K562 (cell line): Measurements from ENCODE around the gene OSM. TPM values are rescaled to one million over a fixed set of nuclear protein-coding genes. Genes with fewer than 3 reads are reported as not detected.
A peak's percentile ranks its signal among the peaks of the same experiment; 100 is the strongest.

Source experiments
- ATAC-seq: fragments of 200-7000 bp; cut with Tn5 transposase; 3 replicates; pipeline ENCODE4 v1.9.1; 2020; ENCODE audit warnings: moderate library complexity
- BruUV-seq: library from RNA; stranded (reverse); fragments of 400-500 nt; replicated peaks from 2 replicates; lab custom pipeline; 2021; lab: Mats Ljungman, UMichigan
- CTCF ChIA-PET: fragments of 300-600 bp; formaldehyde crosslinking; extraction: SDS; loops from one replicate; lab custom pipeline; 2021; ENCODE audit warnings: low intra/inter-chr PET ratio; lab: Yijun Ruan, JAX
- POLR2A ChIA-PET: fragments of 300-600, 350-650 bp; sonication (Branson Sonifier 250); formaldehyde crosslinking; extraction: SDS; loops from one replicate; lab custom pipeline; 2021; ENCODE audit warnings: antibody characterized with exemption, inconsistent platforms; lab: Yijun Ruan, JAX
- DNase-seq, 4 experiments: peaks; one replicate each; pipeline versions ENCODE4 v3.0.0 to v3.0.0-alpha.2; 2011 to 2018; ENCODE audit warnings: low spot score in 3 of 4, mixed read lengths in 3 of 4; ENCODE audit errors: extremely low read depth in 1 of 4
- FAIRE-seq: peaks from 2 replicates; lab custom pipeline; 2011; peaks lifted over from hg19 to GRCh38; lab: Jason Lieb, UNC
- H2AFZ ChIP-seq: 2 replicates; pipeline ENCODE4 v1.6.0; 2011; ENCODE audit warnings: low read depth, low read length, control low read depth, inconsistent platforms
- H3K27ac ChIP-seq: fragments of 200-600 bp; 3 replicates; pipeline ENCODE4 v1.8.0; 2011; ENCODE audit warnings: low read depth, mild to moderate bottlenecking, control low read depth, inconsistent platforms, low read length, moderate library complexity, mixed read lengths; ENCODE audit errors: extremely low read depth
- H3K27me3 ChIP-seq, 2 experiments: fragments of 300-600 bp in 1 of 2; 2 replicates in 1 of 2; 3 replicates in 1 of 2; pipeline versions ENCODE4 v1.6.0 to v1.8.0; 2011; ENCODE audit warnings: inconsistent platforms in 2 of 2, low read length in 2 of 2, mild to moderate bottlenecking in 1 of 2, mixed read lengths in 1 of 2, moderate library complexity in 1 of 2; ENCODE audit not compliant: control insufficient read depth in 2 of 2, insufficient read depth in 2 of 2
- H3K36me3 ChIP-seq: fragments of 300-600 bp; 3 replicates; pipeline ENCODE4 v1.8.0; 2011; ENCODE audit warnings: mild to moderate bottlenecking, low read length, inconsistent platforms; ENCODE audit not compliant: control insufficient read depth, insufficient read depth
- H3K4me1 ChIP-seq, 2 experiments: fragments of 200-600 bp in 1 of 2; replicated peaks in 1 of 2; 2 replicates in 1 of 2; 3 replicates in 1 of 2; pipeline versions ENCODE4 v1.5.1 to v1.8.0; 2011; ENCODE audit warnings: inconsistent platforms in 2 of 2, low read length in 2 of 2, mild to moderate bottlenecking in 1 of 2, mixed read lengths in 1 of 2, moderate library complexity in 1 of 2; ENCODE audit not compliant: control insufficient read depth in 2 of 2, insufficient read depth in 2 of 2
- H3K4me2 ChIP-seq: 2 replicates; pipeline ENCODE4 v1.6.1; 2011; ENCODE audit warnings: low read length, control low read depth, inconsistent platforms, mixed read lengths; ENCODE audit not compliant: insufficient read depth
- H3K4me3 ChIP-seq: fragments of 200-600 bp; sonication (generic), shearing (Covaris generic); 2 replicates; pipeline ENCODE4 v1.5.1; 2016; ENCODE audit warnings: control low read depth, inconsistent platforms
- H3K79me2 ChIP-seq: fragments of 200-600 bp; 3 replicates; pipeline ENCODE4 v1.8.0; 2011; ENCODE audit warnings: low read length, inconsistent platforms; ENCODE audit not compliant: control insufficient read depth, insufficient read depth
- H3K9ac ChIP-seq, 2 experiments: 2 replicates each; pipeline versions ENCODE4 v1.6.0 to v1.6.1; 2011; ENCODE audit warnings: low read depth in 2 of 2, low read length in 2 of 2, control low read depth in 1 of 2, inconsistent platforms in 1 of 2, mild to moderate bottlenecking in 1 of 2, mixed read lengths in 1 of 2; ENCODE audit not compliant: insufficient read depth in 1 of 2
- H3K9me1 ChIP-seq: one replicate; pipeline ENCODE4 v1.6.0; 2011; ENCODE audit warnings: inconsistent platforms, mild to moderate bottlenecking, low read length, moderate library complexity; ENCODE audit not compliant: control insufficient read depth, insufficient read depth
- H3K9me3 ChIP-seq: replicated peaks from 2 replicates; pipeline ENCODE4 v1.5.1; 2011; ENCODE audit warnings: low read depth, low read length, inconsistent platforms; ENCODE audit not compliant: control insufficient read depth, insufficient read depth
- H4K20me1 ChIP-seq: replicated peaks from 2 replicates; pipeline ENCODE4 v1.6.1; 2011; ENCODE audit warnings: low read length, inconsistent platforms, mixed read lengths; ENCODE audit not compliant: control insufficient read depth, insufficient read depth
- REST ChIP-seq, 2 experiments: fragments of 450-650 bp; formaldehyde crosslinking in 1 of 2; IDR thresholded peaks; 2 replicates each; pipeline versions ENCODE4 v1.4.0 to v1.6.1; 2014 to 2020; ENCODE audit warnings: mild to moderate bottlenecking in 2 of 2, borderline replicate concordance in 1 of 2, low read depth in 1 of 2
- XRCC3 ChIP-seq: fragments of 450-650 bp; IDR thresholded peaks from 2 replicates; pipeline ENCODE4 v1.6.1; 2017; ENCODE audit warnings: mild to moderate bottlenecking, moderate library complexity
- WGBS: fragments of 100-300 bp; shearing (Covaris generic); methylation state at CpG from one replicate; pipeline ENCODE4 v1.1.6; 2016; ENCODE audit warnings: low coverage, mixed read lengths; ENCODE audit not compliant: insufficient coverage; ENCODE audit errors: missing lambda C conversion rate; 5-methylcytosine and 5-hydroxymethylcytosine counted together
- in situ Hi-C: fragments of 300-500 bp; cut with MboI; formaldehyde crosslinking; loops from 4 replicates; pipeline ENCODE4 v1.15.0; 2018; ENCODE audit warnings: inconsistent platforms, mixed read lengths
- intact Hi-C: fragments of 100-400 bp; cut with micrococcal nuclease; formaldehyde crosslinking; loops from 2 replicates; pipeline ENCODE4 v1.14.2; 2022
- polyA plus RNA-seq, 8 experiments: library from polyadenylated mRNA; depleted of rRNA in 4 of 8; stranded (reverse) in 5 of 8; unstranded in 3 of 8; fragments of >200 nt; fragmentation: Nextera tagmentation in 2 of 8; fragmentation: Illumina TruSeq in 1 of 8; extraction: Ambion mirVana in 2 of 8; extraction: Trizol in 1 of 8; gene quantifications; 2 replicates each; pipeline versions ENCODE4 v1.2.1 to v1.2.3, GENCODE V29; 2011 to 2014; ENCODE audit warnings: inconsistent platforms in 1 of 8, missing spikeins in 1 of 8
- total RNA-seq, 7 experiments: library from RNA; depleted of rRNA in 6 of 7; stranded (reverse); fragments of >200 nt in 6 of 7; fragmentation: Illumina TruSeq in 2 of 7; extraction: Trizol in 2 of 7; gene quantifications; 2 replicates each; pipeline versions ENCODE4 v1.2.1 to v1.2.3, GENCODE V29; 2011 to 2021; ENCODE audit warnings: low replicate concordance in 1 of 7

Gene OSM
- total and polyA plus RNA-seq, 9 of the 15 experiments (the other 6 are each of a cell fraction or from before 2014, with no cell fraction given): 0.22 TPM; not detected in 8

GRCh38 chr22:30262917-30263741, 3.5 kb downstream of the OSM start:
- Histone ChIP-seq H3K9me1 (no peaks in the 10 kb centered on the region), H3K9me3 (no peaks in the 10 kb centered on the region), H3K27ac (no peak overlapping the region; the same call in 2 of the 3 replicates), H2AFZ (peak overlapping the region; percentile 75), H4K20me1 (no peaks in the 10 kb centered on the region), H3K4me1 (peaks cover 2 to 48% of the 10 kb centered on the region in 2 experiments; a peak in 3 of 5 replicates), H3K4me2 (peak overlapping the region; percentile 42; the same call in 1 of the 2 replicates), H3K79me2 (no peaks in the 10 kb centered on the region), H3K4me3 (no peak overlapping the region), H3K9ac (peak overlapping the region in 1 of 2 experiments; percentile 84; a peak in 3 of 4 replicates), H3K36me3 (no peaks in the 10 kb centered on the region), H3K27me3 (no peaks in the 10 kb centered on the region)
- intact Hi-C loops: loop anchor here (1.0 kb wide), 1 partner anchor 23 kb away; no protein-coding TSS in a partner anchor
- no TSS peak for BruUV-seq
- in situ Hi-C loops: no loop called here
- CTCF ChIA-PET: interaction anchor here (0.7 to 2.4 kb wide), 5 partner anchors 24 to 890 kb away, joined by 3 to 23 read pairs (median 4); partner anchors contain the start of genes RNF215 and TBC1D10A
- ATAC-seq (peak; percentile 83), DNase-seq (peak; percentile 71 to 78 (median 73)), FAIRE-seq (peak; percentile 78)
- POLR2A ChIA-PET: interaction anchor here (0.6 to 1.0 kb wide), 4 partner anchors 12 to 245 kb away, joined by 3 to 4 read pairs (median 4); partner anchors contain the start of gene RNF215
- 20% methylated on average over 23 of the region's 27 CpGs for WGBS
- TF ChIP-seq XRCC3 (no peak), REST (IDR thresholded peaks at IDR 0.05; ENCODE audit: borderline replicate concordance) (peak; percentile 58; the same call in 1 of the 2 replicates), REST (CRISPR knock-in tag; IDR thresholded peaks at IDR 0.05; ENCODE audit: low read depth) (no peak)
